Panc1 (cell line): ENCODE results near the gene JMY.

Source experiments
- CTCF ChIP-seq: fragments of 450-650 bp; IDR thresholded peaks from 2 replicates; pipeline ENCODE4 v1.5.1; 2017; ENCODE audit warnings: mild to moderate bottlenecking
- POLR2AphosphoS5 ChIP-seq: IDR thresholded peaks from 2 replicates; pipeline ENCODE4 v1.6.1; 2012; ENCODE audit warnings: mild to moderate bottlenecking, low read depth, low read length, moderate library complexity

GRCh38 chr5:79235261-79235633 is 684 bp upstream of the JMY start:
- TF ChIP-seq CTCF, result no peak
- TF ChIP-seq POLR2AphosphoS5, result no peak
